A549 (cell line): ENCODE data around the gene ALG8. TPM values are rescaled to one million over a fixed set of nuclear protein-coding genes. Genes with fewer than 3 reads are reported as not detected.

Experiments
- ATAC-seq, 2 experiments: fragments of 200-7000 bp in 1 of 2; fragments of >200 bp in 1 of 2; cut with Nextera tagmentation in 1 of 2; cut with Tn5 transposase in 1 of 2; 3 replicates each; pipeline versions ENCODE4 v1.8.0 to v1.9.1; 2018 to 2020; ENCODE audit warnings: mild to moderate bottlenecking in 1 of 2, moderate library complexity in 1 of 2
- CTCF ChIA-PET: fragments of 300-600 bp; sonication (Branson Sonifier 250); formaldehyde crosslinking; extraction: SDS; loops from one replicate; lab custom pipeline; 2021; ENCODE audit warnings: antibody characterized with exemption, inconsistent platforms; lab: Yijun Ruan, JAX
- POLR2A ChIA-PET: fragments of 350-600 bp; formaldehyde crosslinking; extraction: SDS; loops from one replicate; lab custom pipeline; 2021; ENCODE audit warnings: antibody characterized with exemption, inconsistent platforms; lab: Yijun Ruan, JAX
- DNase-seq, 2 experiments: peaks; one replicate each; pipeline versions ENCODE4 v3.0.0 to v3.0.0-alpha.2; 2011 to 2016; ENCODE audit warnings: low read depth in 1 of 2, low spot score in 1 of 2
- FAIRE-seq: peaks from 2 replicates; lab custom pipeline; 2011; peaks lifted over from hg19 to GRCh38; lab: Jason Lieb, UNC
- H3K27ac ChIP-seq, 2 experiments: fragments of >200 bp; sonication (Bioruptor Twin); formaldehyde crosslinking; 3 replicates each; pipeline ENCODE4 v1.5.1; 2016 to 2017
- H3K4me1 ChIP-seq: fragments of >200 bp; sonication (Bioruptor Twin); formaldehyde crosslinking; 3 replicates; pipeline ENCODE4 v1.6.1; 2016
- H3K4me2 ChIP-seq: fragments of >200 bp; sonication (Bioruptor Twin); formaldehyde crosslinking; 3 replicates; pipeline ENCODE4 v1.6.1; 2016
- H3K4me3 ChIP-seq: fragments of >200 bp; sonication (Bioruptor Twin); formaldehyde crosslinking; 3 replicates; pipeline ENCODE4 v1.5.1; 2016
- H3K9me3 ChIP-seq: fragments of >200 bp; sonication (Bioruptor Twin); formaldehyde crosslinking; 3 replicates; pipeline ENCODE4 v1.6.1; 2016
- CBX2 ChIP-seq: fragments of 200-600 bp; sonication (generic); IDR thresholded peaks from 2 replicates; pipeline ENCODE4 v1.6.1; 2016; ENCODE audit warnings: low read depth, mild to moderate bottlenecking, borderline replicate concordance
- CEBPB ChIP-seq, 2 experiments: fragments of >200 bp in 1 of 2; sonication (Bioruptor Twin) in 1 of 2; formaldehyde crosslinking in 1 of 2; IDR thresholded peaks; 2 replicates each; pipeline ENCODE4 v1.6.1; 2012 to 2016
- CHD2 ChIP-seq: fragments of 150-350 bp; IDR thresholded peaks from 2 replicates; pipeline ENCODE4 v1.6.1; 2014; ENCODE audit warnings: low read length; ENCODE audit not compliant: partially characterized antibody
- CHD4 ChIP-seq: fragments of 200-600 bp; sonication (generic); IDR thresholded peaks from 2 replicates; pipeline ENCODE4 v1.6.1; 2016; ENCODE audit warnings: antibody characterized with exemption, mild to moderate bottlenecking, borderline replicate concordance
- ELK1 ChIP-seq: fragments of 150-350 bp; IDR thresholded peaks from 2 replicates; pipeline ENCODE4 v1.6.1; 2014; ENCODE audit warnings: low read depth, mild to moderate bottlenecking, low read length
- EP300 ChIP-seq, 2 experiments: fragments of >200 bp; sonication (Bioruptor Twin); formaldehyde crosslinking; IDR thresholded peaks; 2 replicates in 1 of 2; 3 replicates in 1 of 2; pipeline ENCODE4 v1.6.1; 2016 to 2017
- FOXS1 ChIP-seq: fragments of 250-450 bp; sonication (Bioruptor Pico); IDR thresholded peaks from 2 replicates; pipeline ENCODE4 v1.5.0; 2020; ENCODE audit warnings: mild to moderate bottlenecking, moderate library complexity
- GATA3 ChIP-seq: IDR thresholded peaks from 2 replicates; pipeline ENCODE4 v1.6.1; 2012; ENCODE audit warnings: borderline replicate concordance
- HES2 ChIP-seq: fragments of >200 bp; sonication (Bioruptor Twin); formaldehyde crosslinking; IDR thresholded peaks from 2 replicates; pipeline ENCODE4 v1.6.1; 2016
- HEYL ChIP-seq: fragments of 250-450 bp; sonication (Bioruptor Pico); IDR thresholded peaks from 2 replicates; pipeline ENCODE4 v1.8.0; 2021; ENCODE audit warnings: mild to moderate bottlenecking, moderate library complexity
- HOXA7 ChIP-seq: fragments of 250-450 bp; sonication (Bioruptor Pico); IDR thresholded peaks from 2 replicates; pipeline ENCODE4 v1.5.0; 2020; ENCODE audit warnings: mild to moderate bottlenecking, moderate library complexity
- HOXB13 ChIP-seq: fragments of 250-450 bp; sonication (Bioruptor Pico); IDR thresholded peaks from 2 replicates; pipeline ENCODE4 v1.5.0; 2020; ENCODE audit warnings: low read depth, mild to moderate bottlenecking, moderate library complexity
- HOXB5 ChIP-seq: fragments of 250-450 bp; sonication (Bioruptor Pico); IDR thresholded peaks from 2 replicates; pipeline ENCODE4 v1.5.0; 2020; ENCODE audit warnings: mild to moderate bottlenecking, moderate library complexity
- JUNB ChIP-seq: fragments of >200 bp; sonication (Bioruptor Twin); formaldehyde crosslinking; IDR thresholded peaks from 2 replicates; pipeline ENCODE4 v1.6.1; 2016
- KDM5A ChIP-seq: fragments of 200-600 bp; sonication (generic); IDR thresholded peaks from 2 replicates; pipeline ENCODE4 v1.6.1; 2016; ENCODE audit warnings: antibody characterized with exemption, mild to moderate bottlenecking
- NPAS2 ChIP-seq: fragments of 250-450 bp; sonication (Bioruptor Pico); IDR thresholded peaks from 2 replicates; pipeline ENCODE4 v1.8.0; 2022; ENCODE audit warnings: mild to moderate bottlenecking, moderate library complexity, borderline replicate concordance
- NR3C1 ChIP-seq: fragments of >200 bp; sonication (Bioruptor Twin); formaldehyde crosslinking; IDR thresholded peaks from 3 replicates; pipeline ENCODE4 v1.6.1; 2017
- PHF8 ChIP-seq: fragments of 200-600 bp; sonication (generic); IDR thresholded peaks from 2 replicates; pipeline ENCODE4 v1.6.1; 2016; ENCODE audit warnings: low read depth, mild to moderate bottlenecking, antibody characterized with exemption, moderate library complexity, borderline replicate concordance
- POLR2A ChIP-seq: IDR thresholded peaks from 2 replicates; pipeline ENCODE4 v1.6.1; 2012; ENCODE audit warnings: mild to moderate bottlenecking, low read length
- POLR2AphosphoS2 ChIP-seq: conservative IDR thresholded peaks from 2 replicates; pipeline ENCODE4 v1.6.1; 2012; ENCODE audit warnings: low read length, improper control_type of control experiment, inconsistent platforms
- RCOR1 ChIP-seq: fragments of 150-350 bp; IDR thresholded peaks from 2 replicates; pipeline ENCODE4 v1.6.1; 2014; ENCODE audit warnings: antibody characterized with exemption, low read length, low read depth
- TP53 ChIP-seq: fragments of 250-450 bp; sonication (Bioruptor Pico); IDR thresholded peaks from 2 replicates; pipeline ENCODE4 v1.5.0; 2021; ENCODE audit warnings: mild to moderate bottlenecking, moderate library complexity
- ZC3H11A ChIP-seq: fragments of 450-650 bp; IDR thresholded peaks from 2 replicates; pipeline ENCODE4 v1.6.1; 2014; ENCODE audit warnings: antibody characterized with exemption, mild to moderate bottlenecking
- ZFP36 ChIP-seq: fragments of 450-650 bp; IDR thresholded peaks from 2 replicates; pipeline ENCODE4 v1.6.1; 2014; ENCODE audit warnings: borderline replicate concordance; ENCODE audit not compliant: partially characterized antibody
- WGBS: methylation state at CpG from one replicate; pipeline ENCODE4 v1.1.6; 2017; ENCODE audit errors: missing lambda C conversion rate; 5-methylcytosine and 5-hydroxymethylcytosine counted together
- polyA plus RNA-seq, 4 experiments: library from polyadenylated mRNA; depleted of rRNA in 3 of 4; stranded (reverse); fragments of >200 nt; fragmentation: RNase III in 1 of 4; extraction: RNeasy Plus Mini Kit Qiagen cat#74134 plus additional on column Dnase treatment in 1 of 4; gene quantifications; 2 replicates in 3 of 4; 3 replicates in 1 of 4; pipeline ENCODE4 v1.2.3, GENCODE V29; 2011 to 2017
- TF ChIP-seq, protein P1 (sequence below): fragments of 250-450 bp; sonication (Bioruptor Pico); IDR thresholded peaks from 2 replicates; pipeline ENCODE4 v1.5.0; 2021; ENCODE audit warnings: mild to moderate bottlenecking, moderate library complexity, borderline replicate concordance
- TF ChIP-seq, protein P2 (sequence below): fragments of 450-650 bp; IDR thresholded peaks from 2 replicates; pipeline ENCODE4 v1.6.1; 2014; ENCODE audit warnings: antibody characterized with exemption
- TF ChIP-seq, protein P3 (sequence below): IDR thresholded peaks from 2 replicates; pipeline ENCODE4 v1.6.1; 2012; ENCODE audit warnings: low read depth, borderline replicate concordance

The ALG8 gene
- polyA plus RNA-seq, 2 of the 4 experiments (the other 2 are of a cell fraction), result 59.0 to 159 TPM

GRCh38 chr11:78063440-78064181 is 75.8 kb downstream of the ALG8 start, which contains the start of gene THRSP:
TSS of gene THRSP (plus strand) at chr11:78063861. CDS start at chr11:78063882, 21 bp downstream.
- Histone ChIP-seq H3K4me1 (no peaks in the 10 kb centered on the region), H3K4me2 (no peak within 1 kb of the TSS), H3K4me3 (no peak within 1 kb of the TSS), H3K9me3 (no peaks in the 10 kb centered on the region), H3K27ac (no peak within 1 kb of the TSS)
- FAIRE-seq (no peak), ATAC-seq (no peak), DNase-seq (no peak)
- WGBS, result 97% methylated on average over 14 of the region's 14 CpGs
- no peak for TF ChIP-seq CHD2
- TF ChIP-seq RCOR1, result no peak
- TF ChIP-seq, protein P1, sequence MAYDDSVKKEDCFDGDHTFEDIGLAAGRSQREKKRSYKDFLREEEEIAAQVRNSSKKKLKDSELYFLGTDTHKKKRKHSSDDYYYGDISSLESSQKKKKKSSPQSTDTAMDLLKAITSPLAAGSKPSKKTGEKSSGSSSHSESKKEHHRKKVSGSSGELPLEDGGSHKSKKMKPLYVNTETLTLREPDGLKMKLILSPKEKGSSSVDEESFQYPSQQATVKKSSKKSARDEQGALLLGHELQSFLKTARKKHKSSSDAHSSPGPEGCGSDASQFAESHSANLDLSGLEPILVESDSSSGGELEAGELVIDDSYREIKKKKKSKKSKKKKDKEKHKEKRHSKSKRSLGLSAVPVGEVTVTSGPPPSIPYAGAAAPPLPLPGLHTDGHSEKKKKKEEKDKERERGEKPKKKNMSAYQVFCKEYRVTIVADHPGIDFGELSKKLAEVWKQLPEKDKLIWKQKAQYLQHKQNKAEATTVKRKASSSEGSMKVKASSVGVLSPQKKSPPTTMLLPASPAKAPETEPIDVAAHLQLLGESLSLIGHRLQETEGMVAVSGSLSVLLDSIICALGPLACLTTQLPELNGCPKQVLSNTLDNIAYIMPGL, result no peak
- no peak for TF ChIP-seq CBX2
- no peak for TF ChIP-seq HOXB13 (CRISPR knock-in tag)
- TF ChIP-seq ZFP36, result no peak
- TF ChIP-seq, protein P2, sequence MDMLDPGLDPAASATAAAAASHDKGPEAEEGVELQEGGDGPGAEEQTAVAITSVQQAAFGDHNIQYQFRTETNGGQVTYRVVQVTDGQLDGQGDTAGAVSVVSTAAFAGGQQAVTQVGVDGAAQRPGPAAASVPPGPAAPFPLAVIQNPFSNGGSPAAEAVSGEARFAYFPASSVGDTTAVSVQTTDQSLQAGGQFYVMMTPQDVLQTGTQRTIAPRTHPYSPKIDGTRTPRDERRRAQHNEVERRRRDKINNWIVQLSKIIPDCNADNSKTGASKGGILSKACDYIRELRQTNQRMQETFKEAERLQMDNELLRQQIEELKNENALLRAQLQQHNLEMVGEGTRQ, result no peak
- TF ChIP-seq POLR2AphosphoS2, result no peak
- POLR2A ChIA-PET, result no interaction called here
- CTCF ChIA-PET, result interaction anchor here (0.7 to 3.6 kb wide), 2 partner anchors 17 to 61 kb away, joined by 3 to 19 read pairs; no protein-coding TSS in a partner anchor

DNA sequence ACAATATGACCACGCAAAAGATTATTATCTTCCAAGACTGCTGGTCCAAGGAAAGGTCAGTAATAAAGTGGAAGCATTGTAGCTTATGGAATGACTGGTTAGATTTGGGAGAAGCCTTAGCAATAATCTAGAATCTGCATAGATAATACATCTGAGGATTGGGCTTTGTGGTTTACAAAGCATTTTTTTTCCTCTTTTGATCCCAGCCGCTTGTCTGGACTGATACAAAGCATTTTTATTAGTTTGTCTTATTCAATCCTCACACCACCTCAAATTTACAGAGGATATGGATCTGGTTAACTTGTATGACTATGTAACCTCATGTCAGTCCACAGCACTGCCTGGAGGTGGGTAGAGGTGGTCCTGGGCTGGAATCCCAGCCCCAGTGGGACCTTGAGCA is 76.8 kb downstream of the ALG8 start:
- no peaks in the 10 kb centered on the region for H3K9me3 ChIP-seq
- no peak overlapping the region for H3K27ac ChIP-seq
- H3K4me2 ChIP-seq, result no peak overlapping the region
- POLR2A ChIA-PET, result no interaction called here
- H3K4me3 ChIP-seq, result no peak overlapping the region
- no peak for FAIRE-seq
- 85% methylated on average over 2 of the region's 2 CpGs for WGBS
- no peak for TF ChIP-seq ELK1
- no peak for TF ChIP-seq HOXB13 (CRISPR knock-in tag)
- no peak for TF ChIP-seq RCOR1
- no peak for TF ChIP-seq HES2
- TF ChIP-seq HOXB5 (CRISPR knock-in tag), result no peak
- TF ChIP-seq NPAS2 (CRISPR knock-in tag), result no peak
- TF ChIP-seq, all 56 proteins: peak for 0
- no peak for DNase-seq
- H3K4me1 ChIP-seq, result no peaks in the 10 kb centered on the region
- no peak for ATAC-seq
- CTCF ChIA-PET, result interaction anchor here (3.6 kb wide), 1 partner anchor 16 kb away, joined by 19 read pairs; no protein-coding TSS in a partner anchor

DNA sequence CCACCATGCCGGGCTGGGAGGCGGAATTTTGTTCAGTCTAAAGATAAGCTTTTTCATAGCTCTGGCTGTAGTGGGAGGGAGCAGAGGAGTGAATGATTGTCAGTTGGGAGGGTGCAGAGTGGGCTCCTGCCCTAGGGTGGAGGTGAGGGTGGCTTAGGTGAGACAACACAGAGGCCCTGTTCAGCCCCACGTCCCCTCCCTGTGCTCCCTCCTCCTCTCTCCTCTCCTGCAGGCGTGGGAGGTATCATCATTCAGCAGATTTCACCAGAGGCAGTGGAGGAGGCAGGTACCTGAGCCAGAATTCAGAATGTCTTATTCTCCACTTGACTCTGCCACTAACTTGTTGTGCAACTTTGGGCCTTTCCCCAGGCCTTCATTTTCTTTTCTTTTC is 77.5 kb downstream of the ALG8 start:
- H3K27ac ChIP-seq, result no peak overlapping the region
- no peak overlapping the region for H3K4me3 ChIP-seq
- FAIRE-seq, result no peak
- no peak for DNase-seq
- ChIA-PET CTCF (interaction anchor here (3.6 kb wide), 1 partner anchor 15 kb away, joined by 19 read pairs; no protein-coding TSS in a partner anchor), POLR2A (no interaction called here)
- H3K4me1 ChIP-seq, result no peaks in the 10 kb centered on the region
- no peak for ATAC-seq
- no peaks in the 10 kb centered on the region for H3K9me3 ChIP-seq
- H3K4me2 ChIP-seq, result no peak overlapping the region
- 85% methylated on average over 4 of the region's 4 CpGs for WGBS
- no peak for TF ChIP-seq GATA3
- TF ChIP-seq HOXA7 (CRISPR knock-in tag), result no peak
- no peak for TF ChIP-seq KDM5A
- no peak for TF ChIP-seq HOXB13 (CRISPR knock-in tag)
- TF ChIP-seq NR3C1, result no peak
- no peak for TF ChIP-seq CHD4
- no peak for TF ChIP-seq ZFP36
- no peak for TF ChIP-seq HEYL (CRISPR knock-in tag)
- TF ChIP-seq FOXS1 (CRISPR knock-in tag), result no peak
- no peak for TF ChIP-seq HOXB5 (CRISPR knock-in tag)
- TF ChIP-seq PHF8, result no peak
- TF ChIP-seq, protein P3, sequence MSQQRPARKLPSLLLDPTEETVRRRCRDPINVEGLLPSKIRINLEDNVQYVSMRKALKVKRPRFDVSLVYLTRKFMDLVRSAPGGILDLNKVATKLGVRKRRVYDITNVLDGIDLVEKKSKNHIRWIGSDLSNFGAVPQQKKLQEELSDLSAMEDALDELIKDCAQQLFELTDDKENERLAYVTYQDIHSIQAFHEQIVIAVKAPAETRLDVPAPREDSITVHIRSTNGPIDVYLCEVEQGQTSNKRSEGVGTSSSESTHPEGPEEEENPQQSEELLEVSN, result no peak
- TF ChIP-seq JUNB, result no peak
- no peak for TF ChIP-seq POLR2A
- no peak for TF ChIP-seq EP300 (IDR thresholded peaks at IDR 0.05)
- TF ChIP-seq CEBPB (IDR thresholded peaks at IDR 0.05), result no peak
- no peak for TF ChIP-seq ZC3H11A
- TF ChIP-seq TP53 (CRISPR knock-in tag), result no peak
- TF ChIP-seq ELK1, result no peak
